ENCODE results near the gene UBTD1. TPM values are rescaled to one million over a fixed set of nuclear protein-coding genes. Genes with fewer than 3 reads are reported as not detected.

Gene UBTD1
- total RNA-seq, 1 experiment from 2014 or later = 29.7 TPM

DNA sequence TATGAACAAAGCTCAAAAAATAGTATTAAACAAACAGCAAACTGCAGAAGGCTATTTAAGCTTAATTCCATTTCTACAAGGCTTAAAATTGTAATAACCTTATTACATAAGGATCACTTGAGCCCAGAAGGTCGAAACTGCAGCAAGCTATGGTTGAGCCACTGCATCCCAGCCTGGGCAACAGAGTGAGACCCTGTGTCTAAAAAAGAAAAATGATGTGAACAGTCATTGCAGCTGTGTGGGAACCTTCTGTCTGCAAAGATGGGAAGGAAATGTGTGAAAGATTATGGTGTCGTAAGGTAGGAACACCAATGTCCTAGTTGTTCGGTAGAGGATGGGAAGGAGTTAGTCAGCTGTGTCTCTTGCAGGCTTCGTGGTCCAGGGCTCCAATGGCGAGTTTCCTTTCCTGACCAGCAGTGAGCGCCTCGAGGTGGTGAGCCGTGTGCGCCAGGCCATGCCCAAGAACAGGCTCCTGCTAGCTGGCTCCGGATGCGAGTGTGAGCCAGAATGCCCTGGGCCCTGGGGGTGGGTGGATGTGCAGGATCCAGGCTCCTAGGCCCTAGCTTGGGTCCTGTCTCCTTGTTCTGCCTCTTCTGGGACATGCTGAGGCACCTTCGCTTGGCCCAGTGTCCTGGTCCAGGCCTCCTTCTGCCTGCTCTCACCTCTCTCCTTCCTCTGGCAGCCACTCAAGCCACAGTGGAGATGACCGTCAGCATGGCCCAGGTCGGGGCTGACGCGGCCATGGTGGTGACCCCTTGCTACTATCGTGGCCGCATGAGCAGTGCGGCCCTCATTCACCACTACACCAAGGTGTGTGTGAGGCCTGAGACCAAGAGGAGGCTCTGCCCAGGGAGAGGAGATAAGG is 99.9 kb downstream of the UBTD1 start:
- no peaks in the 10 kb centered on the region for H3K27me3 ChIP-seq

DNA sequence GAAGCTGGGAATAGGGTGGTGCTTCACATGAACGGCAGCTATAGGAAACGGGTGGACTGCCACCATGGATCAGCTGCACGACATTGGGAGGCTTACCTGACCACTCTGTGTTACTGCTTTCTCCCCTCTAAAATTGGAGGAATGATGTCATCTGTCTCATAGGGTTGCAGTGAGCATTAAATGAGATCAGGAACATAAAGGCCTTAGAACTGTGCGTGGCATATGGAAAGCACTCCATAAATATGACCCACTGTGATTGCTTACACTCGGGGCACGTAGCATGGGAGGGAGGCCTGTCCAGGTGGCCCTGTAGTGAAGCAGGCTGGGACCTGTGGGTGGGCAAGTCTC is 100.5 kb downstream of the UBTD1 start:
- H3K36me3 ChIP-seq = no peaks in the 10 kb centered on the region
- no peak overlapping the region for H3K4me3 ChIP-seq
- no peak for DNase-seq
- no peaks in the 10 kb centered on the region for H3K9me3 ChIP-seq
- H3K27me3 ChIP-seq = no peaks in the 10 kb centered on the region

More for the DNA sequence above, 99.9 kb downstream of the UBTD1 start:
- Histone ChIP-seq H3K36me3 (no peaks in the 10 kb centered on the region), H3K9me3 (no peaks in the 10 kb centered on the region), H3K4me3 (no peak overlapping the region)
- DNase-seq = no peak

DNA sequence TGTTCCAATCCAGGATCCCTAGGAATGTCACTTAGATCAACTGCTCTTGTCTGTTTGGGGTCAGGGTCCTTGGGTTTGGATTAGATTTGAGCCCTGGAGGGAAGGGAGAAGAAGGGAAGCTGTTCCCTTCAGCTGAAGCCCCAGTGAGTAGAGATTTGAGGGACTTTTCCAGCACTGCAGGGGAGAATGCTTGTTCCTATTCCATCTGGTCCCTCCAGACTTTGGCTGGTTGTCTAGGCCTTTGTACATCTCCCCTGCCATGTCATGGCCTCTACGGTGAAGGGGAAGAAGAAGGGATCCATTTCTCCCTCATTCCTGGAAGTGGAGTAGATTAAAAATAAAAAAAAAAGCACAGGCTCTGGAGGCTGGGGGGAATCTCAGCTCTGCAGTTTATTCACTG is 101.9 kb downstream of the UBTD1 start:
- DNase-seq = no peak
- H3K4me3 ChIP-seq = no peak overlapping the region
- H3K27me3 ChIP-seq = no peaks in the 10 kb centered on the region
- no peaks in the 10 kb centered on the region for H3K36me3 ChIP-seq
- H3K9me3 ChIP-seq = no peaks in the 10 kb centered on the region

DNA sequence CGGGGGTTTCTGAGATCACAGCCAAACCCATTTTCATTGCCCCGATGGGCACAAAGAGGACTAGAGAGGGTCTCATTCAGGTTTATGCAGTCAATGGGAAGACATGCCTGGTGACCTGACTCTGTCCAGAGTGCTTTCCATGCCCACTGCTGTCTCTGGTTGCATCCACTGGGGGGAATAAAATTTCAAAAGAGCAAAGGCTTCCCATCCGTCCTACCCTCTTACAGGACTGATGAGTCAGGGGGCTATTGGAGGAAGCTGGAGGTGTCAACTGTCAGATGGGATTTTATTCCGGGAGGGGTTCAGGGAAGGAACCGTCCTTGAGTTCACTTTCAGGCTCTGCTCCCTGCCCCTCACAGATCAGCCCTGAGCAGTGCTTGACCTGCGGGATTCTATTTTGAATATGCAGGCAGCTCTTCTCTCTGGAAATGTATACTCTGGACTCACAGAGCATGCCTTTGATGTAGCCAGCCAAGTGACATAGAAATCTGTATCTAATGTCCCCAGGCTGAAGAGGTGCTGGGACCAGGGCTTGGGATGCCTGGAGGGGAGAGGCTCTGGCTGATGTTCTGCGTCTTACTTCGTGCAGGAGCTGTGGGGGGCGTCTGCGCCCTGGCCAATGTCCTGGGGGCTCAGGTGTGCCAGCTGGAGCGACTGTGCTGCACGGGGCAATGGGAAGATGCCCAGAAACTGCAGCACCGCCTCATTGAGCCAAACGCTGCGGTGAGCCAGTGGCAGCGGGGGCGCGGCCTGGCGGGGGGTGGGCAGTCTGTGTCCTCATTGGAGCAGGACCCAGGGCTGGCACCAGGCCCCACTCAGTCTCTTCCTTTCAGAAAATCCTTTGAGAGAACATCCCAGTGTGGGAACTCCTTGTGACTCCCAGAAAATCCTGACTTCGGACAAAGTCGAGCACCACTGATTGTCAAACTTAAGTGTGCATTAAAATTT is 102.8 kb downstream of the UBTD1 start:
- DNase-seq = no peak
- H3K4me3 ChIP-seq = no peak overlapping the region
- no peaks in the 10 kb centered on the region for H3K36me3 ChIP-seq
- no peaks in the 10 kb centered on the region for H3K9me3 ChIP-seq
- no peaks in the 10 kb centered on the region for H3K27me3 ChIP-seq

DNA sequence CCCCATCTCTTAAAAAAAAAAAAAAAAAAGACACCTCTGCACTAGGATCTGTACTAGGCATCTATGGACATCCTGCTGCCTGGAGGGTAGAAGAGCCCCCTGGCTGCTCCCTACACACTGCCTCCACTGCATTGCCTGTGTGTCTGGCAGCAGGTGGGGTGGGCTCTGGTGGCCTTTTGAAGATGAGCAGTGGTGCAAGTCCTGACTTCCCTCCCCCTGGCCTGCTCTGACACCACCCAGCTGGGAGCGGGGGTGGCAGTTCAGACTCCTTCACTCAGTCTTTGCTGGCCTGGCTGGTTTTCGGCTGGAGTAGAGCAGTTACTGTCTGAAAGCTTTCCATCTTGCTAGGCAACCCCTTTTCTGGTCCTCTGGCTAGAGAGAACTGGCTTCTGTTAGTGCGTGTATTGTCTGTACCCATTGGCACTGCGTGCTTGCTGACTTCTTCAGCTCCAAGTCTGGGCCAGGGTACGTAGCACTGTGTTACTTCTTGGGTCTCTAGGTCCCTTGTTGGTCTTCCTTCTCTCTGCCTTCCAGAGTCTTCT is 108.4 kb downstream of the UBTD1 start:
- H3K27me3 ChIP-seq = no peaks in the 10 kb centered on the region
- DNase-seq = no peak
- H3K4me3 ChIP-seq = no peak overlapping the region
- no peaks in the 10 kb centered on the region for H3K9me3 ChIP-seq
- no peaks in the 10 kb centered on the region for H3K36me3 ChIP-seq

DNA sequence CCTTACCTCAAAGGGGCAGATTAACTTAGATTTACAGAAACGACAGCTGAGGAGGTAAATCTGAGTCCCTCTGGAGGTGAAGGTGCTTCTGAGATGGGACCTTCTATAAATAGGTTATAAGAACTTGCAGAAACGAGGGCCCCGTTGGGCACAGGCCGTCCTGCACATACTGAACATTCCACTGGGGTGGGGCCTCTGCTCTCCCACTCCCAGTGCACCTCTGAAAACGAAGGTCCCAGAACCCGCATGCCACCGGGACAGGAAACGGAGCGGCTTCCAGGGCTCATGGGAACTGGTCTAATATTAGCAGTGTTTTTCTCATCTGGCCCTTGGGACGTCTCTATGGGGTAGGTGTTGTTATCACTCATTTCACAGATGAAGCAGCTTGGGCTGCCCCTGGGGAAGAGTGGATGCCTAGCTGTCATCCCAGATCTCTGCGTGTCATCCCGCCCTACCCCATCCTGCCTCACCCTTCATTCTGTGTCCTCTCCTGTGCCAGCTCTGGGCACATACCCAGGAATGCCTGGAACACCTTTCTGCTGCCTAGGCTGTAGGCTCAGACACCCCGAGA is 110.4 kb downstream of the UBTD1 start:
- DNase-seq = no peak
- H3K36me3 ChIP-seq = no peaks in the 10 kb centered on the region
- H3K4me3 ChIP-seq = no peak overlapping the region
- H3K9me3 ChIP-seq = no peaks in the 10 kb centered on the region
- H3K27me3 ChIP-seq = no peaks in the 10 kb centered on the region

DNA sequence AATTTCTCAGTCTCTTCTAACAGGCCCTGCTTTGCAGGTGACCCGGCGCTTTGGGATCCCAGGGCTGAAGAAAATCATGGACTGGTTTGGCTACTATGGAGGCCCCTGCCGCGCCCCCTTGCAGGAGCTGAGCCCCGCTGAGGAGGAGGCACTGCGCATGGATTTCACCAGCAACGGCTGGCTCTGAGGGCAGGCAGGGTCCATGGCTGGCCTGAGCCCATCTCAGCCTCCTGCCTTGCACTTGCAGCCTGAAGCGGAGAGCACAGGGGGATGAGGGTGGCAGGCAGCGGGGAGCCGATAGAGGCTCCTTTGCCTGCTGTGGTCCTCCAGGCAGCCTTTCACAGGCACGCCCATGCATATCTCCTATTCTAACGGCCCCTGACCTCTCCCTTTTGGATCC is 112.7 kb downstream of the UBTD1 start:
- Histone ChIP-seq H3K4me3 (no peak overlapping the region), H3K9me3 (no peaks in the 10 kb centered on the region), H3K27me3 (no peaks in the 10 kb centered on the region)

DNA sequence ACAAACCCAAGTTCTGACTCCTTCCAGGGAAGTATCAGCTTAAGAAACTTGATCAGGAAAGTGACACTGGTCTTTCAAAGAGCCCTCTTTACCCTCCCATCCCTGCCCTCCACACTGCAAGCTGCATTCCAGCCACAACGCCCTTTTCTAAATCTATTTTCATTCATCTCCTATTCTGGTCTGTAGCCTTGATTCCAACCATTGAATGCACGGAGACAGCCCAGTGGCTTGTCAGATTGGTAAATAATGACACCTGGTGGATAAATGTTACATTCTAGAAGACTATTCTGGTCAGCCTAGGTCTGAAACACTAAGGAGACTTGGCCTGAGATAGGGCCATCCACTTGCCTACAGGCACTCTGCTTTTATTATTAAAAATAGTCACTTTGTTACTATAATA is 113.7 kb downstream of the UBTD1 start:
- Histone ChIP-seq H3K36me3 (no peaks in the 10 kb centered on the region), H3K9me3 (no peaks in the 10 kb centered on the region), H3K4me3 (no peak overlapping the region), H3K27me3 (no peaks in the 10 kb centered on the region)
- DNase-seq = no peak

More for the DNA sequence above, 112.7 kb downstream of the UBTD1 start:
- no peak for DNase-seq
- no peaks in the 10 kb centered on the region for H3K36me3 ChIP-seq

DNA sequence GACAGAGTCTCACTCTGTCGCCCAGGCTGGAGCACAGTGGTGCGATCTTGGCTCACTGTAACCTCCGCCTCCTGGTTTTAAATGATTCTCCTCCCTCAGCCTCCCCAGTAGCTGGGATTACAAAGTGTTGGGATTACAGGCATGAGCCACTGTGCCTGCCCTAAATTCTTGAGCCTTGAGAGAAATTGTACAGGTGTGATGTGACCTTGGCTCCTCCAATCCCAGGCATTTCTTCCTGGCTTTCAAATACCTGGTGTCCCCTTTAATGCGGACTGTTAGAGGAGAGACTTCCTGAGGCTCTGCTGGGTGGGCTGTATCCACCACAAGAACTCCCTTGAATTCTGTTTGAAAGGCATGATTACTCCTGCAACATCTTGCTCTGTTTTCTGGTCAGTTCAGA is 119.6 kb downstream of the UBTD1 start:
- no peak for DNase-seq
- H3K4me3 ChIP-seq = no peak overlapping the region
- no peaks in the 10 kb centered on the region for H3K36me3 ChIP-seq
- no peaks in the 10 kb centered on the region for H3K27me3 ChIP-seq
- no peaks in the 10 kb centered on the region for H3K9me3 ChIP-seq

DNA sequence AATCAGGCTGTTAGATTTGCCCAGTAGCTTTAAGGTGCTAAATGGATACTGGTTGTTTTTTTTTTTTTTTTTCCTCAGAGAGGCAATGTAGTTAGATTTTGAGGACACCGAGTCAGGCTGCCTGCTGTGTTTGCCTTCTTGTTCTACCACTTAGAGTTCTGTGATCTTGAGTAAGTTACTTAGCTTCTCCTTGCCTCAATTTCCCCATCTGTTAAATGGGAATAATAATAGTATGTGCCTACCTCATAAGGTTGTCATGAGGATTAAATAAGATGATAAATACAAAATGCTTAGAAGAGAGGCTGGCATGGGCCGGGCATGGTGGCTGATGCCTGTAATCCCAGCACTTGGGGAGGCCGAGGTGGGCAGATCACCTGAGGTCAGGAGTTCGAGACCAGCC is 120.0 kb downstream of the UBTD1 start:
- Histone ChIP-seq H3K27me3 (no peaks in the 10 kb centered on the region), H3K9me3 (no peaks in the 10 kb centered on the region), H3K36me3 (no peaks in the 10 kb centered on the region), H3K4me3 (no peak overlapping the region)
- no peak for DNase-seq

Other genes starting within 250 kb of the UBTD1 start
- 1.7 and 3.2 TPM in 2 replicates for gene ARHGAP19, start 206.3 kb upstream of the UBTD1 start, total RNA-seq (2014; rRNA removed; shearing (Covaris generic); ENCODE audit: low replicate concordance)
- gene FRAT1, start 179.7 kb upstream of the UBTD1 start, total RNA-seq (2014; rRNA removed; shearing (Covaris generic); ENCODE audit: low replicate concordance) = 3.8 and 5.9 TPM in 2 replicates
- gene FRAT2, start 164.2 kb upstream of the UBTD1 start, total RNA-seq (2014; rRNA removed; shearing (Covaris generic); ENCODE audit: low replicate concordance) = 4.7 and 15.4 TPM in 2 replicates
- gene RRP12, start 97.6 kb upstream of the UBTD1 start, total RNA-seq (2014; rRNA removed; shearing (Covaris generic); ENCODE audit: low replicate concordance) = 19.0 and 34.7 TPM in 2 replicates
- 577 and 749 TPM in 2 replicates for gene PGAM1, start 72.7 kb upstream of the UBTD1 start, total RNA-seq (2014; rRNA removed; shearing (Covaris generic); ENCODE audit: low replicate concordance)
- 42.8 and 45.6 TPM in 2 replicates for gene EXOSC1, start 52.9 kb upstream of the UBTD1 start, total RNA-seq (2014; rRNA removed; shearing (Covaris generic); ENCODE audit: low replicate concordance)
- gene ZDHHC16, start 52.7 kb upstream of the UBTD1 start, total RNA-seq (2014; rRNA removed; shearing (Covaris generic); ENCODE audit: low replicate concordance) = 40.4 and 41.5 TPM in 2 replicates
- 44.3 and 57.6 TPM in 2 replicates for gene MMS19, start 502 bp upstream of the UBTD1 start, total RNA-seq (2014; rRNA removed; shearing (Covaris generic); ENCODE audit: low replicate concordance)
- not detected in 2 replicates for gene ANKRD2, start 73.9 kb downstream of the UBTD1 start, total RNA-seq (2014; rRNA removed; shearing (Covaris generic); ENCODE audit: low replicate concordance)
- 5.0 and 6.7 TPM in 2 replicates for gene HOGA1, start 85.5 kb downstream of the UBTD1 start, total RNA-seq (2014; rRNA removed; shearing (Covaris generic); ENCODE audit: low replicate concordance)
- not detected in 2 replicates for gene C10orf62, start 90.8 kb downstream of the UBTD1 start, total RNA-seq (2014; rRNA removed; shearing (Covaris generic); ENCODE audit: low replicate concordance)
- 5.7 and 7.0 TPM in 2 replicates for gene MORN4, start 134.6 kb downstream of the UBTD1 start, total RNA-seq (2014; rRNA removed; shearing (Covaris generic); ENCODE audit: low replicate concordance)
- gene PI4K2A, start 141.7 kb downstream of the UBTD1 start, total RNA-seq (2014; rRNA removed; shearing (Covaris generic); ENCODE audit: low replicate concordance) = 25.8 and 28.1 TPM in 2 replicates
- 14.2 and 20.0 TPM in 2 replicates for gene AVPI1, start 188.3 kb downstream of the UBTD1 start, total RNA-seq (2014; rRNA removed; shearing (Covaris generic); ENCODE audit: low replicate concordance)
- 47.5 and 63.5 TPM in 2 replicates for gene MARVELD1, start 214.8 kb downstream of the UBTD1 start, total RNA-seq (2014; rRNA removed; shearing (Covaris generic); ENCODE audit: low replicate concordance)
- gene ZFYVE27, start 238.2 kb downstream of the UBTD1 start, total RNA-seq (2014; rRNA removed; shearing (Covaris generic); ENCODE audit: low replicate concordance) = 9.2 and 18.2 TPM in 2 replicates

All from MG63 (cell line).